ENCODE results near the gene TMED9. TPM values are rescaled to one million over a fixed set of nuclear protein-coding genes. Genes with fewer than 3 reads are reported as not detected.
A peak's percentile ranks its signal among the peaks of the same experiment; 100 is the strongest.

Gene TMED9
- total and polyA plus RNA-seq, 9 of the 15 experiments (the other 6 are each of a cell fraction or from before 2014, with no cell fraction given) = 43.7 to 301 (median 90.0) TPM

DNA sequence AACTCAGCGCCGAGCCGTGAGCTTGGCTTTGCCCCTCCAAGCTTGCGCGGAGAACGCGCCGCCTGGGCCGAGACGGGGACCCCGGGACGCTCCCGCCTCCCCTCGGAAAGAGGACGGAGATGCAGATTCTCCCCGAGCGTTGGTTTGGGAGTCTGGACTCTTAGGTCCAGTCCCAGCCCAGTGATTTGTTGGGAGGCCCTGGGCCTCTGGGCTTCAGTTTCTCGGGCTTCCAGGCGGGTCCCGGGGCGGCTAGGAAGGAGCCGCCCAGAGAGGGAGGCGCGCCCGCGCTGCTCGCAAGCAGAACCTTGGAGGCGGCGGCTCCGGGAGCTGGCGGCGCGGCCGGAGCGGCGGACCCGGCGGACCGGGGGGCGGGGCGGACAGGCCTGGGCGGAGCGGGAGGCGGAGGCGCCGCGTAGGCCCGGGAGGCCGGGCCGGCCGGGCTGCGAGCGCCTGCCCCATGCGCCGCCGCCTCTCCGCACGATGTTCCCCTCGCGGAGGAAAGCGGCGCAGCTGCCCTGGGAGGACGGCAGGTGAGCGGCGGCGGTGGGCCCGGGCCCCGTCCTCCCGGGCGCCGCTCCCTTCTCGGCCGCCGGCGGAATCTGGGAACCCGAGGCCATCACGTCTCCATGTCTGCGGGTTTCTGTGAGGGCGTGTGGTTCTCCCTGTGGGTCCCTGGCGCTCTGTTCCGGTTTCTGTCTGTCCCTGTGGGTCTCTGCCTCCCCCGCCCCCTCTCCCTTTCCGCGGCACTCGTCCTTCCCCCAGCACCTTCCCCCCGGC lies 7.9 kb downstream of the TMED9 start, which contains the start of gene B4GALT7 (continued):
- peak; percentile 75 for TF ChIP-seq ZBTB40 (IDR thresholded peaks at IDR 0.05)
- TF ChIP-seq ZBTB40 (CRISPR knock-in tag; IDR thresholded peaks at IDR 0.05) = no peak
- TF ChIP-seq TAF9B (IDR thresholded peaks at IDR 0.05; ENCODE audit: partially characterized antibody) = no peak
- peak; percentile 85 for TF ChIP-seq HMGN3 (IDR thresholded peaks at IDR 0.05; ENCODE audit: borderline replicate concordance, extremely low read depth, insufficient read length, low read depth, low read length)
- TF ChIP-seq KAT8 (IDR thresholded peaks at IDR 0.05; ENCODE audit: low read depth) = no peak
- TF ChIP-seq ZNF507 (tag; conservative IDR thresholded peaks at IDR 0.05) = no peak
- peak; percentile 94 for TF ChIP-seq THAP12 (CRISPR knock-in tag; IDR thresholded peaks at IDR 0.05)
- peak; percentile 84 for TF ChIP-seq CREB3L1 (IDR thresholded peaks at IDR 0.05; ENCODE audit: borderline replicate concordance, low read depth)
- peak in 1 of 2 experiments; percentile 79; a peak in 2 of 4 replicates for TF ChIP-seq SIN3A (IDR thresholded peaks at IDR 0.05; ENCODE audit: borderline replicate concordance in 2 of 2, control insufficient read depth in 1 of 2, low read depth in 2 of 2, low read length in 2 of 2)
- no peak for TF ChIP-seq KDM1A (IDR thresholded peaks at IDR 0.05)
- TF ChIP-seq ZNF766 (CRISPR knock-in tag; conservative IDR thresholded peaks at IDR 0.05) = 0 out of 2 replicates have a peak, but pooled peaks have one; percentile 27
- 0 out of 2 replicates have a peak, but pooled peaks have one; percentile 39 for TF ChIP-seq ZSCAN29 (IDR thresholded peaks at IDR 0.05)

Data from K562 (cell line).